ENCODE data around the gene PTGES2.

DNA sequence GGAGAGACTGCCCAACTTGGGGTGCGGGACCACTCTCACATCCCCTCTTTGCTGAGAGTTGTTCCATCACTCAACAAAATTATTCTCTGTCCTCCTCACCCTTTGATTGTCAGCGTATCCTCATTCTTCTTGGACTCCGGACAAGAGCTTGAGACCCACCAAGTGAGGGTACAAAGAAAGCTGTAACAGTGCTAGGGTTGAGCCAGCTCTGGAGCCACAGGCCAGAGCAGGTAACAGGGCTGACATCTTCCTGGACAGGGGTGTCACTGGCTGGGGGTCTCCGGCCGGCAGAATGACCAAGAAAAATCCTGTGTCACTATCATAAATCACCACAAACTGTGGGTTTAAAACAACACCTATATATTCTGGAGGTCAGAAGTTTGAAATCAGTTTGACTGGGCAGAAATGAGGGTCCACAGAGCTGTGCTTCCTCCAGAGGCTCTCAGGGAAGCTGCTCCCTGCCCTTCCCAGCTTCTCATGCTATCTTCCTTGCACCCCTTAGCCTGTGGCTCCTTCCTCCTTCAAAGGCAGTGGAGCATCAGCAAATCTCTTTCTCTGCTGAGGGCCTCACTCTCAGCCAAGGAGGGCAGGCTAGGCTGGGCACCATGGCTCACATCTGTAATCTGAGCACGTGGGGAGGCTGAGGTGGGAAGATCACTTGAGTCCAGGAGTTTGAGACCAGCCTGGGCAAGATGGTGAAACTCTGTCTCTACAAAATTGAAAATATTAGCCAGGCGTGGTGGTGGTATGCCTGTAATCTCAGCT is 28.4 kb upstream of the PTGES2 start:
- TF ChIP-seq CTCF (conservative IDR thresholded peaks at IDR 0.05) (no peak), ZFX (IDR thresholded peaks at IDR 0.05) (no peak)
